ENCODE data around the gene SNX11. TPM values are rescaled to one million over a fixed set of nuclear protein-coding genes. Genes with fewer than 3 reads are reported as not detected.
A peak's percentile ranks its signal among the peaks of the same experiment; 100 is the strongest.

Gene SNX11
- total RNA-seq, 6 donors from 2014 or later = 19.5 to 27.2 (median 23.7) TPM

- no peaks in the 10 kb centered on the region for H3K27me3 ChIP-seq
- ATAC-seq (ENCODE audit: low FRiP score in 2 of 2) (no peak), DNase-seq (no peak)
- H3K4me3 ChIP-seq = peak overlapping the region in 3 of 4 donors; percentile 67 to 84 (median 77)
- peaks cover 11 to 25% (median 14%) of the 10 kb centered on the region in 4 donors for H3K4me1 ChIP-seq
- no peaks in the 10 kb centered on the region for H3K9me3 ChIP-seq
- peak overlapping the region in 3 of 4 donors; percentile 21 to 96 (median 61) for H3K27ac ChIP-seq
- H3K36me3 ChIP-seq = no peaks in the 10 kb centered on the region
- whole genome bisulfite sequencing, 2 donors = 73 to 74% methylated on average over 19 of the region's 19 CpGs
- TF ChIP-seq POLR2A (IDR thresholded peaks at IDR 0.05) = no peak
- TF ChIP-seq POLR2AphosphoS5 (IDR thresholded peaks at IDR 0.05) = no peak
- TF ChIP-seq CTCF (IDR thresholded peaks at IDR 0.05) = no peak
- TF ChIP-seq EP300 (IDR thresholded peaks at IDR 0.05) = no peak
These were observed 5.4 kb upstream of the SNX11 start for GRCh38 chr17:48102043-48102750.

- no peaks in the 10 kb centered on the region for H3K9me3 ChIP-seq
- H3K4me1 ChIP-seq = peaks cover 11 to 25% (median 14%) of the 10 kb centered on the region in 4 donors
- ATAC-seq (ENCODE audit: low FRiP score in 2 of 2) = no peak
- H3K36me3 ChIP-seq = no peaks in the 10 kb centered on the region
- H3K27me3 ChIP-seq = no peaks in the 10 kb centered on the region
- no peak for DNase-seq
- TF ChIP-seq CTCF (IDR thresholded peaks at IDR 0.05) (no peak), POLR2A (IDR thresholded peaks at IDR 0.05) (no peak), EP300 (IDR thresholded peaks at IDR 0.05) (no peak), POLR2AphosphoS5 (IDR thresholded peaks at IDR 0.05) (no peak)
- H3K4me3 ChIP-seq = no peak overlapping the region
- 40 to 55% methylated on average over 14 of the region's 14 CpGs for WGBS, 2 donors
- H3K27ac ChIP-seq = peak overlapping the region in 1 of 4 donors; percentile 61
These were observed 4.5 kb upstream of the SNX11 start for GRCh38 chr17:48102798-48103715.

- 83 to 85% methylated on average over 7 of the region's 7 CpGs for WGBS, 2 donors
- TF ChIP-seq CTCF (IDR thresholded peaks at IDR 0.05) (no peak), POLR2AphosphoS5 (IDR thresholded peaks at IDR 0.05) (no peak), EP300 (IDR thresholded peaks at IDR 0.05) (no peak), POLR2A (IDR thresholded peaks at IDR 0.05) (no peak)
- Histone ChIP-seq H3K36me3 (no peaks in the 10 kb centered on the region), H3K4me3 (no peak overlapping the region), H3K27me3 (no peaks in the 10 kb centered on the region), H3K9me3 (no peaks in the 10 kb centered on the region), H3K4me1 (peaks cover 21 to 39% (median 25%) of the 10 kb centered on the region in 4 donors), H3K27ac (no peak overlapping the region)
- DNase-seq = no peak
- no peak for ATAC-seq (ENCODE audit: low FRiP score in 2 of 2)
These were observed 3.1 kb upstream of the SNX11 start for GRCh38 chr17:48104440-48104839.

GRCh38 chr17:48106802-48107136, 797 bp upstream of the SNX11 start:
- peak overlapping the region; percentile 89 to 98 (median 92) for H3K27ac ChIP-seq
- peaks cover 22 to 37% (median 26%) of the 10 kb centered on the region in 4 donors for H3K4me1 ChIP-seq
- TF ChIP-seq POLR2A (IDR thresholded peaks at IDR 0.05) (no peak), POLR2AphosphoS5 (IDR thresholded peaks at IDR 0.05) (no peak), EP300 (IDR thresholded peaks at IDR 0.05) (no peak), CTCF (IDR thresholded peaks at IDR 0.05) (no peak)
- no peaks in the 10 kb centered on the region for H3K36me3 ChIP-seq
- ATAC-seq (ENCODE audit: low FRiP score in 2 of 2) (no peak), DNase-seq (no peak)
- peak overlapping the region; percentile 63 to 84 (median 72) for H3K4me3 ChIP-seq
- whole genome bisulfite sequencing, 2 donors = 50% methylated on average over 13 of the region's 13 CpGs
- H3K27me3 ChIP-seq = no peaks in the 10 kb centered on the region
- no peaks in the 10 kb centered on the region for H3K9me3 ChIP-seq
